HepG2 (cell line): ENCODE measurements around the gene CASP3. TPM values are rescaled to one million over a fixed set of nuclear protein-coding genes. Genes with fewer than 3 reads are reported as not detected.
A peak's percentile ranks its signal among the peaks of the same experiment; 100 is the strongest.

Experiments used
- ATAC-seq: fragments of 200-7000 bp; cut with Tn5 transposase; 3 replicates; pipeline ENCODE4 v1.9.1; 2020; ENCODE audit warnings: mild to moderate bottlenecking, moderate library complexity
- BruUV-seq: library from RNA; stranded (reverse); fragments of 400-500 nt; replicated peaks from 2 replicates; lab custom pipeline; 2021; lab: Mats Ljungman, UMichigan
- CTCF ChIA-PET: fragments of 300-600 bp; formaldehyde crosslinking; extraction: SDS; loops from one replicate; lab custom pipeline; 2021; ENCODE audit warnings: low total read pairs, inconsistent platforms, low intra/inter-chr PET ratio; lab: Yijun Ruan, JAX
- POLR2A ChIA-PET: fragments of 350-600 bp; sonication (Branson Sonifier 250); formaldehyde crosslinking; loops from one replicate; lab custom pipeline; 2020; ENCODE audit warnings: antibody characterized with exemption, inconsistent platforms; lab: Yijun Ruan, JAX
- DNase-seq: peaks from one replicate; pipeline ENCODE4 v3.0.0-alpha.2; 2015; ENCODE audit warnings: low spot score
- FAIRE-seq: peaks from 3 replicates; lab custom pipeline; 2011; peaks lifted over from hg19 to GRCh38; lab: Jason Lieb, UNC
- H2AFZ ChIP-seq: one replicate; pipeline ENCODE4 v1.6.1; 2011; ENCODE audit warnings: low read length, inconsistent platforms
- H3K27ac ChIP-seq: fragments of 300-600 bp; 3 replicates; pipeline ENCODE4 v1.8.0; 2011; ENCODE audit warnings: mixed run types, mild to moderate bottlenecking, mixed read lengths, low read length, inconsistent platforms; ENCODE audit not compliant: insufficient read depth; ENCODE audit errors: extremely low read length
- H3K27me3 ChIP-seq, 2 experiments: fragments of 200-600 bp in 1 of 2; 2 replicates in 1 of 2; 3 replicates in 1 of 2; pipeline versions ENCODE4 v1.6.0 to v1.8.0; 2011; ENCODE audit warnings: low read length in 2 of 2, mild to moderate bottlenecking in 2 of 2, moderate library complexity in 2 of 2, inconsistent platforms in 1 of 2; ENCODE audit not compliant: insufficient read depth in 2 of 2, control insufficient read depth in 1 of 2
- H3K36me3 ChIP-seq, 2 experiments: fragments of 200-600 bp in 1 of 2; replicated peaks in 1 of 2; 2 replicates in 1 of 2; 3 replicates in 1 of 2; pipeline versions ENCODE4 v1.5.1 to v1.8.0; 2011; ENCODE audit warnings: low read length in 2 of 2, inconsistent platforms in 1 of 2; ENCODE audit not compliant: insufficient read depth in 2 of 2, control insufficient read depth in 1 of 2
- H3K4me1 ChIP-seq: 2 replicates; pipeline ENCODE4 v1.5.1; 2012; ENCODE audit warnings: low read length, inconsistent platforms; ENCODE audit not compliant: insufficient read depth
- H3K4me2 ChIP-seq: 2 replicates; pipeline ENCODE4 v1.6.0; 2011; ENCODE audit warnings: low read depth, low read length, inconsistent platforms
- H3K4me3 ChIP-seq, 3 experiments: fragments of 200-600 bp in 1 of 3; sonication (generic), shearing (Covaris generic) in 1 of 3; replicated peaks in 1 of 3; 2 replicates each; pipeline ENCODE4 v1.5.1; 2011 to 2016; ENCODE audit warnings: low read length in 3 of 3, inconsistent platforms in 2 of 3, low read depth in 2 of 3, mild to moderate bottlenecking in 2 of 3, control low read depth in 1 of 3, mixed read lengths in 1 of 3; ENCODE audit not compliant: insufficient read depth in 1 of 3
- H3K79me2 ChIP-seq: one replicate; pipeline ENCODE4 v1.6.1; 2011; ENCODE audit warnings: low read length, inconsistent platforms; ENCODE audit not compliant: insufficient read depth
- H3K9ac ChIP-seq: 2 replicates; pipeline ENCODE4 v1.6.0; 2011; ENCODE audit warnings: mild to moderate bottlenecking, low read depth, low read length, inconsistent platforms; ENCODE audit not compliant: insufficient read depth
- H3K9me3 ChIP-seq: 2 replicates; pipeline ENCODE4 v1.5.1; 2012; ENCODE audit warnings: mild to moderate bottlenecking, low read length
- H4K20me1 ChIP-seq: 2 replicates; pipeline ENCODE4 v1.6.0; 2011; ENCODE audit warnings: inconsistent platforms, mild to moderate bottlenecking, low read length, moderate library complexity; ENCODE audit not compliant: insufficient read depth
- ATAD3A ChIP-seq: sonication (generic); formaldehyde crosslinking; IDR thresholded peaks from 2 replicates; pipeline ENCODE4 v1.4.0; 2020; ENCODE audit warnings: missing genetic modification reagents
- FUBP1 ChIP-seq: sonication (generic); formaldehyde crosslinking; IDR thresholded peaks from 2 replicates; pipeline ENCODE4 v1.5.1; 2020; ENCODE audit warnings: missing genetic modification reagents, mild to moderate bottlenecking, borderline replicate concordance
- HNRNPK ChIP-seq: fragments of 200-400 bp; formaldehyde crosslinking; IDR thresholded peaks from 2 replicates; pipeline ENCODE4 v1.6.1; 2018; ENCODE audit warnings: low read length, low read depth, moderate library complexity, mild to moderate bottlenecking; ENCODE audit not compliant: poor library complexity, severe bottlenecking
- IRX3 ChIP-seq: sonication (generic); formaldehyde crosslinking; IDR thresholded peaks from 2 replicates; pipeline ENCODE4 v1.8.1; 2023; ENCODE audit warnings: mild to moderate bottlenecking, low read depth, missing genetic modification reagents, borderline replicate concordance
- MEIS2 ChIP-seq: sonication (generic); formaldehyde crosslinking; IDR thresholded peaks from 2 replicates; pipeline ENCODE4 v1.9.0; 2021; ENCODE audit warnings: mild to moderate bottlenecking, missing genetic modification reagents
- MLX ChIP-seq: IDR thresholded peaks from 2 replicates; pipeline ENCODE4 v1.6.1; 2016
- NR2C2 ChIP-seq: sonication (generic); formaldehyde crosslinking; IDR thresholded peaks from 2 replicates; pipeline ENCODE4 v1.4.0; 2020; ENCODE audit warnings: missing genetic modification reagents, mild to moderate bottlenecking, moderate library complexity, borderline replicate concordance
- PCBP2 ChIP-seq: fragments of 200-400 bp; formaldehyde crosslinking; optimal IDR thresholded peaks from 2 replicates; pipeline ENCODE3; 2018; ENCODE audit warnings: low read length, low read depth; ENCODE audit not compliant: poor library complexity, severe bottlenecking
- RFX1 ChIP-seq: fragments of 450-650 bp; IDR thresholded peaks from 2 replicates; pipeline ENCODE4 v1.6.1; 2017
- TRAFD1 ChIP-seq: sonication (generic); formaldehyde crosslinking; IDR thresholded peaks from 2 replicates; pipeline ENCODE4 v1.5.1; 2020; ENCODE audit warnings: missing genetic modification reagents, mild to moderate bottlenecking, borderline replicate concordance
- ZNF619 ChIP-seq: sonication (generic); formaldehyde crosslinking; IDR thresholded peaks from 2 replicates; pipeline ENCODE4 v1.4.0; 2020; ENCODE audit warnings: mild to moderate bottlenecking, missing genetic modification reagents
- ZNF720 ChIP-seq: sonication (generic); formaldehyde crosslinking; IDR thresholded peaks from 2 replicates; pipeline ENCODE4 v1.4.0; 2020; ENCODE audit warnings: missing genetic modification reagents
- ZSCAN22 ChIP-seq: sonication (generic); formaldehyde crosslinking; IDR thresholded peaks from 2 replicates; pipeline ENCODE4 v1.4.0; 2020; ENCODE audit warnings: mild to moderate bottlenecking, missing genetic modification reagents
- WGBS: methylation state at CpG from one replicate; pipeline ENCODE4 v1.1.6; 2017; ENCODE audit warnings: low lambda C conversion rate; 5-methylcytosine and 5-hydroxymethylcytosine counted together
- in situ Hi-C: cut with HindIII; loops from 2 replicates; pipeline ENCODE4 v1.10.0; 2017; ENCODE audit warnings: low pct_unique_long_range_greater_than_20kb; ENCODE audit not compliant: extremely low pct_ligation_motif_present
- intact Hi-C: fragments of 100-400 bp; cut with micrococcal nuclease; formaldehyde crosslinking; loops from one replicate; pipeline ENCODE4 v1.10.0; 2022; ENCODE audit not compliant: unreplicated experiment
- polyA plus RNA-seq, 8 experiments: library from polyadenylated mRNA; depleted of rRNA in 3 of 8; stranded (reverse) in 7 of 8; unstranded in 1 of 8; fragments of >200 nt; fragmentation: Illumina TruSeq in 4 of 8; extraction: Trizol in 4 of 8; gene quantifications; 2 replicates each; pipeline versions ENCODE4 v1.2.1 to v1.2.3, GENCODE V29; 2011 to 2016; ENCODE audit warnings: low read depth in 4 of 8, missing spikeins in 1 of 8, mixed read lengths in 1 of 8; ENCODE audit not compliant: insufficient read depth in 1 of 8
- total RNA-seq, 5 experiments: library from RNA; depleted of rRNA; stranded (reverse); fragments of >200 nt; fragmentation: Illumina TruSeq; extraction: Trizol; gene quantifications; 2 replicates each; pipeline ENCODE4 v1.2.3, GENCODE V29; 2016; ENCODE audit warnings: low read depth in 1 of 5

The CASP3 gene
- total and polyA plus RNA-seq, 2 of the 13 experiments (the other 11 are each of a cell fraction or from before 2014, with no cell fraction given) = 26.0 to 77.8 TPM

- no peaks in the 10 kb centered on the region; the same call in 1 of the 2 replicates for H4K20me1 ChIP-seq
- no peaks in the 10 kb centered on the region for H3K79me2 ChIP-seq
- no peak for DNase-seq
- H3K27ac ChIP-seq = no peak overlapping the region
- H3K9ac ChIP-seq = no peak overlapping the region
- H3K36me3 ChIP-seq = peaks cover 6 to 21% of the 10 kb centered on the region in 2 experiments; a peak in 4 of 5 replicates
- H2AFZ ChIP-seq = no peak overlapping the region
- H3K4me3 ChIP-seq = no peak overlapping the region
- POLR2A ChIA-PET = no interaction called here
- no peaks in the 10 kb centered on the region for H3K4me1 ChIP-seq
- H3K4me2 ChIP-seq = no peak overlapping the region
- H3K27me3 ChIP-seq = no peaks in the 10 kb centered on the region
- WGBS = 90% methylated on average over 3 of the region's 3 CpGs
- FAIRE-seq = no peak
- CTCF ChIA-PET = no interaction called here
- in situ Hi-C loops = no loop called here
- TF ChIP-seq MEIS2 (no peak), TRAFD1 (CRISPR knock-in tag) (no peak), PCBP2 (peak; percentile 65), HNRNPK (peak; percentile 33)
- intact Hi-C loops = no loop called here
- H3K9me3 ChIP-seq = no peaks in the 10 kb centered on the region
- no peak for ATAC-seq
- BruUV-seq = no TSS peak
Observed at GRCh38 chr4:184675821-184676492, 26.7 kb upstream of the CASP3 start.

DNA sequence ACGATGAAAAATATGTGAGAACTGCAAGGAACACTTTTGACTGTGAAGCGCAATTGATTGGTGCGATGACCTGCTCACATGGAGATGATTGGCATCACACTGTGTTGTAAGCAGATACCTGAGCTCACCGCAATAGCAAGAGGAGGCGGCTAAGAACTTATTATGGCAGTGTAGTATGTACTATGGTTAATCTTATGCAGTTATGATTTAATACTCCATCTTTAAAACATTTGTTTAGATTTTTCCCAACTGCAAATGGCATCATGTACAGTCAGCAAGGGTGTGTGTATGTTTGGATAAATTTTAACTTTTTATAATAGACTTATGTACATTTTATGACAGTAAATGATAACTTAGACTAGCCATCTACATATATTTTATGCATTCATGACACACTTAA is 25.8 kb upstream of the CASP3 start:
- 98% methylated on average over 5 of the region's 5 CpGs for WGBS
- H3K36me3 ChIP-seq = peaks cover 6 to 22% of the 10 kb centered on the region in 2 experiments; a peak in 4 of 5 replicates
- intact Hi-C loops = no loop called here
- DNase-seq = no peak
- no TSS peak for BruUV-seq
- ChIA-PET POLR2A (no interaction called here), CTCF (no interaction called here)
- no peak overlapping the region for H2AFZ ChIP-seq
- no peak for TF ChIP-seq IRX3
- TF ChIP-seq ATAD3A (CRISPR knock-in tag) = no peak
- TF ChIP-seq NR2C2 (CRISPR knock-in tag) = no peak
- no peak for TF ChIP-seq ZNF619 (CRISPR knock-in tag)
- no peak for TF ChIP-seq MLX
- no peak for TF ChIP-seq ZSCAN22 (CRISPR knock-in tag)
- TF ChIP-seq FUBP1 = no peak
- TF ChIP-seq RFX1 = no peak
- TF ChIP-seq ZNF720 (CRISPR knock-in tag) = no peak
- H3K27ac ChIP-seq = no peak overlapping the region
- no peaks in the 10 kb centered on the region for H3K79me2 ChIP-seq
- H3K4me3 ChIP-seq = no peak overlapping the region
- H3K9me3 ChIP-seq = no peaks in the 10 kb centered on the region
- no peak overlapping the region for H3K4me2 ChIP-seq
- no peak for FAIRE-seq
- no peaks in the 10 kb centered on the region for H3K4me1 ChIP-seq
- in situ Hi-C loops = no loop called here
- no peaks in the 10 kb centered on the region; the same call in 1 of the 2 replicates for H4K20me1 ChIP-seq
- ATAC-seq = no peak
- H3K27me3 ChIP-seq = no peaks in the 10 kb centered on the region
- no peak overlapping the region for H3K9ac ChIP-seq
